Muscle of back (tissue), 11 donors: Measurements from ENCODE around the gene GP1BA. TPM values are rescaled to one million over a fixed set of nuclear protein-coding genes. Genes with fewer than 3 reads are reported as not detected.
"Not testable (repeated sequence)": the region's sequence is repeated elsewhere in the genome, so short reads cannot be mapped to it uniquely, and the experiment has no call there.

ENCODE experiments used
- DNase-seq, 3 donors: peaks; one replicate each; pipeline versions ENCODE4 v3.0.0 to v3.0.0-alpha.2; 2013
- polyA plus RNA-seq, 10 donors: library from polyadenylated mRNA; unstranded; fragments of 120-200 nt; gene quantifications; one replicate each; pipeline ENCODE4 v1.2.1, GENCODE V29; 2013; ENCODE audit not compliant: insufficient read length in 10 of 10

GP1BA gene
- polyA plus RNA-seq, 10 donors: 0.58 to 1.7 (median 0.81) TPM

- DNase-seq: no peak
Measured at GRCh38 chr17:4901108-4901647, 30.9 kb upstream of the GP1BA start.

GRCh38 chr17:4901648-4902344 lies 30.3 kb upstream of the GP1BA start:
- DNase-seq: peak in 2 of 3 donors; percentile 46 to 91

GRCh38 chr17:4902540-4902939 lies 29.5 kb upstream of the GP1BA start:
- DNase-seq: no peak

GRCh38 chr17:4903051-4903818 lies 28.8 kb upstream of the GP1BA start, which contains the start of gene CHRNE:
CHRNE (minus strand) TSS chr17:4903098; CDS start chr17:4903063, 35 bp downstream.
- DNase-seq: peak; percentile 67 to 89 (median 77)

GRCh38 chr17:4906642-4907041 lies 25.4 kb upstream of the GP1BA start:
- not testable (repeated sequence) for DNase-seq

- peak in 2 of 3 donors; percentile 36 to 75 for DNase-seq
Measured at GRCh38 chr17:4908301-4908700, 23.8 kb upstream of the GP1BA start.

- DNase-seq: peak; percentile 86 to 96 (median 91)
Measured at GRCh38 chr17:4908711-4909496, 23.2 kb upstream of the GP1BA start.

GRCh38 chr17:4913994-4914393 lies 18.1 kb upstream of the GP1BA start:
- no peak for DNase-seq

- not testable (repeated sequence) for DNase-seq
Measured at GRCh38 chr17:4914551-4914950, 17.5 kb upstream of the GP1BA start.

- DNase-seq: no peak
Measured at GRCh38 chr17:4919511-4920047, 12.5 kb upstream of the GP1BA start.

- DNase-seq: no peak
Measured at GRCh38 chr17:4920351-4921048, 11.6 kb upstream of the GP1BA start.

GRCh38 chr17:4921320-4921719 lies 10.8 kb upstream of the GP1BA start:
- no peak for DNase-seq

GRCh38 chr17:4926577-4927335 lies 5.3 kb upstream of the GP1BA start:
- not testable (repeated sequence) for DNase-seq

GRCh38 chr17:4928881-4929280 lies 3.2 kb upstream of the GP1BA start:
- no peak for DNase-seq

- no peak for DNase-seq
Measured at GRCh38 chr17:4932756-4933155, 679 bp downstream of the GP1BA start.

GRCh38 chr17:4933646-4934045 lies 1.6 kb downstream of the GP1BA start:
- no peak for DNase-seq

GRCh38 chr17:4934173-4934979 lies 2.3 kb downstream of the GP1BA start:
- peak in 1 of 3 donors; percentile 40 for DNase-seq

GRCh38 chr17:4935650-4936049 lies 3.6 kb downstream of the GP1BA start:
- no peak for DNase-seq

- DNase-seq: no peak
Measured at GRCh38 chr17:4936436-4936835, 4.4 kb downstream of the GP1BA start.
